Activated T-cell treated with anti-CD3 and anti-CD28 coated beads, Interleukin-2, amount 50 U/mL, for 72 hours (primary cell): ENCODE data around the gene SIGLEC1. TPM values are rescaled to one million over a fixed set of nuclear protein-coding genes. Genes with fewer than 3 reads are reported as not detected.

ENCODE experiments used
- ATAC-seq, 2 donors: fragments of 150-1000 bp; cut with Tn5 transposase; replicated peaks in 1 of 2; 2 replicates each; pipeline ENCODE4 v1.10.0; 2021; ENCODE audit warnings: moderate library complexity in 2 of 2, mild to moderate bottlenecking in 1 of 2
- DNase-seq, 2 donors: peaks; one replicate each; pipeline ENCODE4 v3.0.0; 2021 to 2022; ENCODE audit warnings: mixed read lengths in 1 of 2
- H3K27ac Mint-ChIP-seq: one replicate; pipeline ENCODE4 v1.8.0; 2022; ENCODE audit warnings: mild to moderate bottlenecking, moderate library complexity, mixed read lengths
- H3K27me3 Mint-ChIP-seq: one replicate; pipeline ENCODE4 v1.8.0; 2022; ENCODE audit warnings: low read depth, mixed read lengths
- H3K36me3 Mint-ChIP-seq, 2 donors: one replicate each; pipeline ENCODE4 v1.8.0; 2022; ENCODE audit warnings: mixed read lengths in 2 of 2, mild to moderate bottlenecking in 1 of 2; ENCODE audit not compliant: insufficient read depth in 2 of 2
- H3K4me1 Mint-ChIP-seq: one replicate; pipeline ENCODE4 v1.8.0; 2022; ENCODE audit warnings: low read depth, mixed read lengths
- H3K4me3 Mint-ChIP-seq, 2 donors: one replicate each; pipeline ENCODE4 v1.8.0; 2022; ENCODE audit warnings: mild to moderate bottlenecking in 2 of 2, mixed read lengths in 2 of 2, moderate library complexity in 2 of 2
- H3K9me3 Mint-ChIP-seq, 2 donors: one replicate each; pipeline ENCODE4 v1.8.0; 2022; ENCODE audit warnings: mixed read lengths in 2 of 2
- total RNA-seq, 2 donors: library from RNA; stranded (reverse); gene quantifications; one replicate each; pipeline ENCODE4 v1.2.3, GENCODE V29; 2022

The SIGLEC1 gene
- total RNA-seq, 2 donors from 2014 or later = 0.02 TPM; not detected in 1

GRCh38 chr20:3729378-3729777 lies 17.0 kb upstream of the SIGLEC1 start:
- ATAC-seq = no peak
- Mint-ChIP-seq H3K36me3 (no peaks in the 10 kb centered on the region), H3K4me3 (no peak overlapping the region)

GRCh38 chr20:3728876-3729275 lies 16.5 kb upstream of the SIGLEC1 start:
- no peak for DNase-seq
- no peaks in the 10 kb centered on the region for H3K36me3 Mint-ChIP-seq
- H3K4me3 Mint-ChIP-seq = no peak overlapping the region
- peaks cover 51% of the 10 kb centered on the region for H3K27me3 Mint-ChIP-seq
- no peaks in the 10 kb centered on the region for H3K4me1 Mint-ChIP-seq
- no peak for ATAC-seq
- no peak overlapping the region for H3K27ac Mint-ChIP-seq
- no peaks in the 10 kb centered on the region for H3K9me3 Mint-ChIP-seq

More at GRCh38 chr20:3729378-3729777, 17.0 kb upstream of the SIGLEC1 start:
- Mint-ChIP-seq H3K27me3 (peaks cover 51% of the 10 kb centered on the region), H3K4me1 (no peaks in the 10 kb centered on the region), H3K27ac (no peak overlapping the region), H3K9me3 (no peaks in the 10 kb centered on the region)
- DNase-seq = no peak

GRCh38 chr20:3728354-3728753 lies 16.0 kb upstream of the SIGLEC1 start:
- Mint-ChIP-seq H3K36me3 (no peaks in the 10 kb centered on the region), H3K27ac (no peak overlapping the region), H3K27me3 (peaks cover 48% of the 10 kb centered on the region), H3K4me3 (no peak overlapping the region), H3K4me1 (no peaks in the 10 kb centered on the region), H3K9me3 (no peaks in the 10 kb centered on the region)
- DNase-seq (no peak), ATAC-seq (no peak)

GRCh38 chr20:3727401-3728021 lies 15.1 kb upstream of the SIGLEC1 start:
- Mint-ChIP-seq H3K4me3 (no peak overlapping the region), H3K36me3 (no peaks in the 10 kb centered on the region), H3K27ac (no peak overlapping the region), H3K4me1 (no peaks in the 10 kb centered on the region), H3K9me3 (no peaks in the 10 kb centered on the region), H3K27me3 (peaks cover 42% of the 10 kb centered on the region)
- no peak for ATAC-seq
- no peak for DNase-seq

GRCh38 chr20:3724356-3724755 lies 12.0 kb upstream of the SIGLEC1 start:
- no peak for DNase-seq

GRCh38 chr20:3723284-3723683 lies 10.9 kb upstream of the SIGLEC1 start:
- H3K4me1 Mint-ChIP-seq = no peaks in the 10 kb centered on the region
- H3K4me3 Mint-ChIP-seq = no peak overlapping the region
- H3K9me3 Mint-ChIP-seq = no peaks in the 10 kb centered on the region
- DNase-seq (no peak), ATAC-seq (no peak)
- H3K27ac Mint-ChIP-seq = no peak overlapping the region
- H3K27me3 Mint-ChIP-seq = peaks cover 28% of the 10 kb centered on the region
- no peaks in the 10 kb centered on the region for H3K36me3 Mint-ChIP-seq

More at GRCh38 chr20:3724356-3724755, 12.0 kb upstream of the SIGLEC1 start:
- Mint-ChIP-seq H3K9me3 (no peaks in the 10 kb centered on the region), H3K27ac (no peak overlapping the region), H3K4me1 (no peaks in the 10 kb centered on the region), H3K36me3 (no peaks in the 10 kb centered on the region), H3K27me3 (peaks cover 29% of the 10 kb centered on the region), H3K4me3 (no peak overlapping the region)
- ATAC-seq = no peak

- H3K4me1 Mint-ChIP-seq = no peaks in the 10 kb centered on the region
- H3K27ac Mint-ChIP-seq = no peak overlapping the region
- ATAC-seq = no peak
- H3K36me3 Mint-ChIP-seq = no peaks in the 10 kb centered on the region
- H3K27me3 Mint-ChIP-seq = peaks cover 21% of the 10 kb centered on the region
- H3K9me3 Mint-ChIP-seq = no peaks in the 10 kb centered on the region
- no peak for DNase-seq
- no peak overlapping the region for H3K4me3 Mint-ChIP-seq
These were observed 9.5 kb upstream of the SIGLEC1 start for GRCh38 chr20:3721912-3722311.

DNA sequence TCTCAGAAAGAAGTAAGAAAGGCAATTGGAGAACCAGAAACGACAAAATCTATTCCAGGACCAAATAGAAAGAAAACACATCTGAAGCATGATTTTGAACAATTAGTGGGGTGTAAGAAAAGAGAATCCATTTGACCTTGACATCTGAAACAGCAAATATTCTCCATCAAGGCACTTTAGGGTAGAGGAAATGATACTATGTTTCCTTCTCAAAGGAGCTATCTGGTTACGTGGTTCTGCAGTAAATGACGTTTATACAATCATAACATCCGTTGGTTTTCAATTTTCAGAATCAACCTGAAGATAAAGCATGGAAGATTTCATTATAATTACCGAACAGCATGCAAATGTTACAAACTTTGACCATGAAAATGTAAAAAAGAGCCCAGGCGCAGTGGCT lies 8.2 kb upstream of the SIGLEC1 start:
- DNase-seq (no peak), ATAC-seq (no peak)
- Mint-ChIP-seq H3K4me1 (no peaks in the 10 kb centered on the region), H3K4me3 (no peak overlapping the region), H3K36me3 (no peaks in the 10 kb centered on the region), H3K9me3 (no peaks in the 10 kb centered on the region), H3K27ac (peak overlapping the region; percentile 14), H3K27me3 (peaks cover 18% of the 10 kb centered on the region)

GRCh38 chr20:3720068-3720467 lies 7.7 kb upstream of the SIGLEC1 start:
- no peak for ATAC-seq

GRCh38 chr20:3719046-3719445 lies 6.6 kb upstream of the SIGLEC1 start:
- H3K27me3 Mint-ChIP-seq = peaks cover 18% of the 10 kb centered on the region
- H3K27ac Mint-ChIP-seq = no peak overlapping the region
- no peak overlapping the region for H3K4me3 Mint-ChIP-seq
- H3K4me1 Mint-ChIP-seq = no peaks in the 10 kb centered on the region
- no peaks in the 10 kb centered on the region for H3K36me3 Mint-ChIP-seq
- ATAC-seq (no peak), DNase-seq (no peak)
- no peaks in the 10 kb centered on the region for H3K9me3 Mint-ChIP-seq

More at GRCh38 chr20:3720068-3720467, 7.7 kb upstream of the SIGLEC1 start:
- no peak for DNase-seq
- Mint-ChIP-seq H3K36me3 (no peaks in the 10 kb centered on the region), H3K27ac (no peak overlapping the region), H3K4me1 (no peaks in the 10 kb centered on the region), H3K9me3 (no peaks in the 10 kb centered on the region), H3K4me3 (no peak overlapping the region), H3K27me3 (peaks cover 18% of the 10 kb centered on the region)

- Mint-ChIP-seq H3K27ac (no peak overlapping the region), H3K4me1 (no peaks in the 10 kb centered on the region), H3K36me3 (no peaks in the 10 kb centered on the region), H3K9me3 (no peaks in the 10 kb centered on the region), H3K4me3 (no peak overlapping the region), H3K27me3 (peaks cover 23% of the 10 kb centered on the region)
- ATAC-seq = peak; percentile 75 to 86
- peak; percentile 34 to 42 for DNase-seq
These were observed 3.9 kb upstream of the SIGLEC1 start for GRCh38 chr20:3716195-3716834.

DNA sequence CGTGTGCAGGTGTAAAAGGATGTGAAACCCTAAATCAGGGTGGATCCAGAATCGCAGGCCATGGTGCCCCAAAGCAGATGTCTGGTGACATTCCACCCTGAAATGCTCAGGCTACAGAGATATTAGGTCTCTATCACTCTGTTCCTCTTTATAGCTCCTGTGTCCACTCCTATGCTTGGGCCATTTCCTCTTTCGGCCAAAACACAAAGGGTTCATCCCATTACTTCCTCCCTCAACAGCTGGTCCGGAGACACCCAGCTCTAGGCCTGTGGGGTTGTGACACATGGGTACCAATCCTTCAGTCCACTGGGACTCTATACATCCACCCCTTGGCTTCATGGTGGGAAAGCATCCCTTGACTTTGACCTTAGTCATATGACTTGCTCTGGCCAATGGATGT lies 1.7 kb upstream of the SIGLEC1 start:
- no peaks in the 10 kb centered on the region for H3K4me1 Mint-ChIP-seq
- H3K9me3 Mint-ChIP-seq = no peaks in the 10 kb centered on the region
- peaks cover 15% of the 10 kb centered on the region for H3K27me3 Mint-ChIP-seq
- no peak overlapping the region for H3K27ac Mint-ChIP-seq
- H3K36me3 Mint-ChIP-seq = no peaks in the 10 kb centered on the region
- DNase-seq (no peak), ATAC-seq (no peak)
- no peak overlapping the region for H3K4me3 Mint-ChIP-seq

DNA sequence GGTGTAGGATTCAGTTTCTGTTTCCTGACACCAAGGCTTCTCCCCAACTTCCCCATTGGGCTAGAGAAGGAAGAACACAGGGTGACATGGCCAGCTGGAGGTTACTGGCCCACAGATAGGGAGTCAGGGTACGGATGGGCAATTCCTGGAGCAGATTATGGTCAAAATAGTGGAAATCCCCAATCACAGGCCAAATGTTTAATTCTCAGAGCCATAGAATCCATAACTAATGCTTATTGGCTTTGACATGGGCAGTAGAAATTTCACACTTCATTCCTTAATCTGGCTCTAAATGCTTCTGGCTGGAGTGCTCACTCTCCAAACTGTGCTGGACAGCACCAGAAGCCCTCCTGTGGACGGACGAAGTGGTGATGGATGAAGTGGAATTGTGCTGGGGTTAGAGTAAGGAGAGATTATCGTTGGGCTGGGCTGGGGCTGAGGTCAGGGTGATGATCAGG lies 887 bp downstream of the SIGLEC1 start:
- ATAC-seq (no peak), DNase-seq (no peak)
- Mint-ChIP-seq H3K27me3 (peaks cover 8% of the 10 kb centered on the region), H3K27ac (no peak overlapping the region), H3K9me3 (no peaks in the 10 kb centered on the region), H3K36me3 (no peaks in the 10 kb centered on the region), H3K4me1 (no peaks in the 10 kb centered on the region), H3K4me3 (no peak overlapping the region)
